HTR-8/SVneo (cell line): ENCODE measurements around the gene MGAT1.

Experiments used
- DNase-seq: peaks from one replicate; pipeline ENCODE4 v3.0.0; 2011; ENCODE audit warnings: low spot score, mixed read lengths; ENCODE audit not compliant: insufficient read length
- FAIRE-seq: peaks from 2 replicates; lab custom pipeline; 2011; peaks lifted over from hg19 to GRCh38; lab: Jason Lieb, UNC

Gene MGAT1

GRCh38 chr5:180739958-180740357 is 62.6 kb downstream of the MGAT1 start, which contains the start of gene OR2Y1:
OR2Y1 (minus strand) TSS chr5:180740058; CDS start chr5:180740058, 0 bp downstream.
- no peak for DNase-seq
- peak; percentile 20 for FAIRE-seq

- FAIRE-seq = no peak
These were observed 63.3 kb downstream of the MGAT1 start for GRCh38 chr5:180739271-180739670.

GRCh38 chr5:180736536-180736935 is 66.1 kb downstream of the MGAT1 start:
- FAIRE-seq = no peak

More at GRCh38 chr5:180739271-180739670, 63.3 kb downstream of the MGAT1 start:
- no peak for DNase-seq

More at GRCh38 chr5:180736536-180736935, 66.1 kb downstream of the MGAT1 start:
- DNase-seq = no peak
